IPS DF 4.7 (cell line): ENCODE results near the gene CCSER2.

Experiments used
- DNase-seq: peaks from one replicate; pipeline ENCODE4 v3.0.0-alpha.2; 2013; ENCODE audit warnings: low spot score; ENCODE audit errors: extremely low read depth

Gene CCSER2

DNA sequence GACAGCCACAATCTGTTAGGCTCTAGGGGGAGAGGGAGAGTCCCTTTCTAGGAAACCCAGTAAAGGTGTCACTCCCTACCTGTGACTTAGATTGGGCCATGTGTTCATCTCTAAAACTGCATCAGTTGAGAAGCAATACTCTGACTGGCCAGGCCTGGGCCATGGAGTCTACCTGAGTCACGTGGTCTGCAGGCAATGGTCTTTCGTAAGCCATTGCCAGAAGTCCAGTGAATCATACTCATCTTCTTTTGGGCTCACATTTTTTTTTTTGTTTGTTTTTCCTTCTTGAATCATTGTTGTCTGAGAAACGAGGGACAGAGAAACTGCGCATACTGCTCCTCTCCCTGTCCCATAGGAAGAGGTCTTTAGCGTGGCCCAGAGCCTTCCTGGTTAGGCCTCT is 215.6 kb downstream of the CCSER2 start:
- DNase-seq: no peak

- no peak for DNase-seq
Observed at GRCh38 chr10:84545651-84546050, 217.3 kb downstream of the CCSER2 start.

- DNase-seq: no peak
Observed at GRCh38 chr10:84546609-84547008, 218.2 kb downstream of the CCSER2 start.

GRCh38 chr10:84547616-84548015 is 219.2 kb downstream of the CCSER2 start:
- DNase-seq: no peak

GRCh38 chr10:84548869-84549268 is 220.5 kb downstream of the CCSER2 start:
- DNase-seq: no peak

- no peak for DNase-seq
Observed at GRCh38 chr10:84549368-84550165, 221.2 kb downstream of the CCSER2 start.

GRCh38 chr10:84550756-84551436 is 222.5 kb downstream of the CCSER2 start:
- no peak for DNase-seq

GRCh38 chr10:84551437-84552120 is 223.2 kb downstream of the CCSER2 start:
- no peak for DNase-seq

GRCh38 chr10:84552478-84552877 is 224.1 kb downstream of the CCSER2 start:
- no peak for DNase-seq

DNA sequence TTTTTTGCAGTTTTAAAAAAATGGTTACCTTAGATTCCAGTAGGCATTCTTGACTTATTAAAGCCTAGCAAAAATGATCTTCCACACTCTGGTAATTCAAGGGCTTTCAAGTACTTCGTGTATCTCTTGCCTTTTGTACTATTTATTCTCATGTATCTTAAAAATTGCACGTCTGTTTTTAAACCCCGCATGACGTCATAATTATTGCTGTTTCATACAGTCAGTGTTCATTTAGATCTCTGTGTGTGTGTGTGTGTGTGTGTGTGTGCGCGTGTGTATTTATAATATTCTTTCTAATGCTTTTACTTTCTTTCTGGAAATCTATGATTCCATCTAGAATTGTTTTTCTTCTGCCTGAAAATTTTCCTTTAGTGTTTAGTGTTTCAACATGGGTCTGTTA is 234.2 kb downstream of the CCSER2 start:
- no peak for DNase-seq

DNA sequence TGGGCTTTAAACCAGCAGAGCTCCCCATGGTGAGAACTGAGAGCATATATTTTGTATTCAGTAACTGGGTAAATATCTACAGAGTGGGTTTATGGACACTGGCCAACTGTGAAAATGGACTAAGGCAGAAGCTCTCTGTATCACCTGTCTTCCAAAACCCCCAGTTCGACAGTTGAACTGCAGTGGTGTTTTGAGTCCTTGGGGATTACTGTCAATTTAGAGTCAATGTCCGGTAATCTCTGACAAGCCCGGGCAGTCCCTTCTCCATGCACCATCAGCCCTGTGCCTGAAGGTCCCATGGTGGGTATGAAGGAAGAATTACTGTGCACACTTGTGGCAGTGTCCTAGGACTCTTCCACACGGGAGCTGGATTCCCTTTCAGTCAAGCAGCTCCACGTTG is 235.0 kb downstream of the CCSER2 start:
- DNase-seq: no peak

- DNase-seq: no peak
Observed at GRCh38 chr10:84563868-84564267, 235.5 kb downstream of the CCSER2 start.

DNA sequence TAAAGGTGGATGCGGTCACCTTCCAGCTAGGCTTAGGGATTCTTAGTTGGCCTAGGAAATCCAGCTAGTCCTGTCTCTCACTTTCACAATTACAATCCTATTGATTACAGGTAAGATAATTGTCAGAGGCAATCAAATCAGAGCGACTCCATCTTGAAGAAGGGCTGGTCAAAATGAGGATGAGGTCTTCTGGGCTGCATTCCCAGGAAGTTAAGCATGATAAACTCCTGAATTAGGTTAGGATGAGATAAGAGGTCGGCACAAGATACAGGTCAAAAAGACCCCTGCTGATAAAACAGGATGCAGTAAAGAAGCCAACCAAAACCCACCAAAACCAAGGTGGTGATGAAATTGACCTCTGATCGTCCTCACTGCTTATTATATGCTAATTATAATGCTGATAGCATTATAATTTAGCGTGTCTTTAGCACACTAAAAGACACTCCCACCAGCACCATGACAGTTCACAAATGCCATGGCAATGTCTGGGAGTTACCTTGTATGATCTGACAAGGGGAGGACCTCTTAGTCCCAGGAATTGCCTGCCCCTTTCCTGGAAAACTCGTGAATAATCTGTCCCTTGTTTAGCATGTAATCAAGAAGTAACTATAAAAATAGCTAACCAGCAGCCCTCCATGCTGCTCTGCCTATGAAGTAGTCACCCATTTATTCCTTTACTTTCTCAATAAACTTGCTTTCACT is 237.6 kb downstream of the CCSER2 start:
- no peak for DNase-seq

- DNase-seq: no peak
Observed at GRCh38 chr10:84567133-84567532, 238.7 kb downstream of the CCSER2 start.
